Measurements from ENCODE around the gene HRH2. TPM values are rescaled to one million over a fixed set of nuclear protein-coding genes. Genes with fewer than 3 reads are reported as not detected.

HRH2 gene
- total and polyA plus RNA-seq, 9 of the 15 experiments (the other 6 are each of a cell fraction or from before 2014, with no cell fraction given), result 0.04 TPM; not detected in 8

- intact Hi-C loops (cut with micrococcal nuclease) (no loop called here), in situ Hi-C loops (cut with MboI) (no loop called here)
- no peak overlapping the region for H3K9ac ChIP-seq (ENCODE audit: insufficient read depth in 1 of 2, low read depth in 2 of 2, low read length in 2 of 2)
- ATAC-seq (no peak), FAIRE-seq (no peak), DNase-seq (ENCODE audit: extremely low read depth in 1 of 4, low spot score in 3 of 4) (no peak)
- 1% methylated on average over 21 of the region's 21 CpGs for WGBS (ENCODE audit: insufficient coverage, low coverage, missing lambda C conversion rate)
- CTCF ChIA-PET (ENCODE audit: low intra/inter-chr PET ratio), result no interaction called here
- BruUV-seq (replicated peaks), result no TSS peak
- H3K27me3 ChIP-seq (ENCODE audit: control insufficient read depth in 2 of 2, insufficient read depth in 2 of 2, low read length in 2 of 2), result peaks cover 38 to 94% of the 10 kb centered on the region in 2 experiments
- no peak overlapping the region for H3K4me3 ChIP-seq
- TF ChIP-seq TFE3 (CRISPR knock-in tag; IDR thresholded peaks at IDR 0.05) (peak; percentile 26; the same call in 1 of the 2 replicates), BRCA1 (IDR thresholded peaks at IDR 0.05) (no peak), BRCA1 (CRISPR knock-in tag; IDR thresholded peaks at IDR 0.05) (no peak)
- H3K9me3 ChIP-seq (replicated peaks; ENCODE audit: control insufficient read depth, insufficient read depth, low read depth, low read length), result no peaks in the 10 kb centered on the region
- H2AFZ ChIP-seq (ENCODE audit: low read depth, low read length), result no peak overlapping the region
- no peak overlapping the region for H3K27ac ChIP-seq (ENCODE audit: extremely low read depth, low read depth, low read length)
- H3K4me1 ChIP-seq (replicated peaks in 1 of 2; ENCODE audit: control insufficient read depth in 2 of 2, insufficient read depth in 2 of 2, low read length in 2 of 2), result no peaks in the 10 kb centered on the region
- no peaks in the 10 kb centered on the region for H3K36me3 ChIP-seq (ENCODE audit: control insufficient read depth, insufficient read depth, low read length)
- no peak overlapping the region for H3K4me2 ChIP-seq (ENCODE audit: insufficient read depth, low read length)
- H3K9me1 ChIP-seq (ENCODE audit: control insufficient read depth, insufficient read depth, low read length), result no peaks in the 10 kb centered on the region
- H3K79me2 ChIP-seq (ENCODE audit: control insufficient read depth, insufficient read depth, low read length), result no peaks in the 10 kb centered on the region
- H4K20me1 ChIP-seq (replicated peaks; ENCODE audit: control insufficient read depth, insufficient read depth, low read length), result peaks cover 18% of the 10 kb centered on the region; the same call in 1 of the 2 replicates
- POLR2A ChIA-PET, result interaction anchor here (1.2 kb wide), 1 partner anchor 9 kb away, joined by 5 read pairs; no protein-coding TSS in a partner anchor
Observed at GRCh38 chr5:175681045-175681967, 23.4 kb downstream of the HRH2 start.
